NCI-H1436 (cell line): Measurements from ENCODE around the gene NMBR.
"Not testable (repeated sequence)": the region's sequence is repeated elsewhere in the genome, so short reads cannot be mapped to it uniquely, and the experiment has no call there.

Experiments used
- DNase-seq: peaks from one replicate; lab custom pipeline; 2025; lab: John Stamatoyannopoulos, UW

The NMBR gene

DNA sequence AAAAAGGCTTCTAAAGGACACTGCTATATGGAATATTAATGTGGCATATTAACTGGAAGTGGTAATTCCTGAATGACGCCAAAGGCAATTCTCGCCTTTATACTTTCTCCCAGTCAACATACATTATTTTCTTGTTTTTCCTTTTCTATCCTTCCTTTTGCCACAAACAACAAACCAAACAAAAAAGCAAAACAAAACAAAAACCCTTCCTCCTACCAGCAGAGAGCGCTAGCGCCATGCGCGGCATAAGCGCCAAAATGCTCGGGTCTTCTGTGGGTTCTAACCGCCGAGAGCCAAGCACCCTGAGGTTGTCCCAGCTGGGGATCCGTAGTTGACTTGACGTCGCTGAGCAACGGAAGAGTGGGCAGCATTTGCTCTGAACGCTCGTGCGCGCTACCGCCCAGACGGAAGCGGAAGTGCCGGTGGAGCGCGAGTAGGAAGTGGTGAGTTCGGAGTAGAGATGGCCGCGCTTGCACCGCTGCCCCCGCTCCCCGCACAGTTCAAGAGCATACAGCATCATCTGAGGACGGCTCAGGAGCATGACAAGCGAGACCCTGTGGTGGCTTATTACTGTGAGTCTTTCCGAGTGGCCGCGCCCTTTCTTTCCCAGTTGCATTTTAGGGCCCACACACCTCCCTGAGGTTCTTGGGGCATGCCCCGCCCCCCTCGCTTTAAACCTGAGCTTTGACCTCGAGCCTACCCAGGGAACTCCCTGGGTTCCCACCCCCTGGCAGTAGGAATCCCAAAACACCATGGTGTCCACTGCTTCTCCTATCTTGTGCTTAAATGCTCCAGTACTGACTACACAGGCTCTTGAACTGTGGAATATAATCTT, at the start of gene NMBR, which contains the start of gene VTA1:
Gene NMBR (minus strand): TSS at position 295 of the 835 bp plus-strand sequence. CDS start 58,464 bp downstream, outside the sequence.
Gene VTA1 (plus strand): TSS at position 436 of the 835 bp plus-strand sequence. CDS start 25 bp downstream, at position 461.
- peak; percentile 97 for DNase-seq

DNA sequence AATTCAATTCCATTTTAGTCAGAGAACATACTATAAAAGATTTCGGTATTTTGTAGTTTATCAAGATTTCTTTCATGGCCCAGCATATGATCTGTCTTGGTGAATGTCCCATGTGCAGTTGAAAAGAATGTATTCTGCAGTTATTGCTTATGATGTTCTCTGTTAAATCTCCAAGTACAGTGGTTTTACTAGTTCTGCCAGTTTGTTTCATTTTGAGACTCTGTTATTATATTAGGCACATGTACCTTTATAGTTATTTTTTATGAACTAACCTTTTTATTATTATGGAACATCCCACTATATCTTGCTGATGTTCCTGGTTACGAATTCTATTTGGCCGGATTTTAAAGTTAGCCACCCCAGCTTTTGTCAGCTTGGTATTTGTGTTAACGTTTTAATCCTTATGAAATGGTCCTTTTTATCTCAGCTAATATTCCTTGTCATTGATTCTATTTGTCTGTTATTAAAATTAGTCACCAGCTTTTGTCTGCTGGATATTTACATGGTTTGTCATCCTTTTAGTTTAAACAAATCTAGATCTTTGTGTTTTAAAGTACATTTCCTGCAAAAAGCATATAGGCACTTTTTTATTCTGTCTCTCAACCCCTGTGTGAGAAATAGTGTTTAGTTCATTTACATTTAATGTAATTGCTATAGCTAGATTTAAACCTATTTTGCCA, 49.1 kb upstream of the NMBR start:
- DNase-seq: no peak

DNA sequence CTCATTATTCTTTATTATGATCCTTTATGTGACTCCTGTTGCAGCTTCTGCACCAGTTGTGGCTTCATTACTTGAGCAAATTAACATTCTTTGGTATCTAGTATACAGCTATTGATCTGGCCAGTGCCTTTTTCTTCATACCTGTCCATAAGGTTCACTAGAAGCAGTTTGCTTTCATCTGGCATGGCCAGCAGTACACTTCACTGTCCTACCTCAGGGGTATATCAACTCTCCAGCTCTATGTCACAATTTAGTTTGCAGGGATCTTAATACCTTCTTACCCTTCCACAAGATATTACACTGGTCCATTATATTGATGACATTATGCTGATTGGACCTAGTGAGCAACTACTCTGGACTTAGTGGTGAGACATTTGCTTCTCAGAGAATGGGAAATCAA, 46.7 kb upstream of the NMBR start:
- no peak for DNase-seq

DNA sequence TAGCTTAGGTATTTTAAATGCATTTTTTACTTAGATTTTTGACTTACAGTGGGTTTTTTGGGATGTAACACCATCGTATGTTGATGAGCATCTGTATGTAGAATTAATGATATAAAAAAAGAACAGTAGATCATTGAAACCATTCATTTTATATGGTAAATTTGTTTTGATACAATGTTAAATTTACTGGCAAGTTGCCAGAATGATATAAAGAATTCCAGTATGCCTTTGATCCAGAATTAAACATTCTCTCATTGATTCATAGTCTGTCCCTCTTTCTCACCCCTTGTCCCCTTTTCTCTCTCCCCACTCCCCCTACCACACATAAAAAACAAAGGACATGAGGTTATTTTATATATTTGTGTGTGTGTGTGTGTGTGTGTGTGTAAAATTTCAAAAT, 45.4 kb upstream of the NMBR start:
- DNase-seq: no peak

DNA sequence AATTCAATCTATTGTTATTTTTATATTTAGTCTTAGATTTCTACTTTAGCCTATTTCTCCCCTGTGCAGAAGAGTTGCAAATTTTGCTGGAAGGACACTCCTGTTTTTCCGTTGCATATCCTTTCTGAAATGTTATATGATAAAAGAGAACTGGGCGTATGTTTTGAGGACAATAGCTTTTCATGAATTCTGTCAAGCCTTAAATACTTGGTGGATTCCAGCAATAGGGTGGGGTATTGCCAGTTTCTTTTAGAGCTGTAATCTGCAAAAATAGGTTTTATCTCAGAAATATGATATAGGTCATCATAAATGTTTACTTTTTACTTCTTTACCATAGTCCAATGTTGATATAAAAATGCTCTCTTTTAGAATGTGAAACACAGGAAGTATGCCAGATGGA, 42.1 kb upstream of the NMBR start:
- DNase-seq: no peak

DNA sequence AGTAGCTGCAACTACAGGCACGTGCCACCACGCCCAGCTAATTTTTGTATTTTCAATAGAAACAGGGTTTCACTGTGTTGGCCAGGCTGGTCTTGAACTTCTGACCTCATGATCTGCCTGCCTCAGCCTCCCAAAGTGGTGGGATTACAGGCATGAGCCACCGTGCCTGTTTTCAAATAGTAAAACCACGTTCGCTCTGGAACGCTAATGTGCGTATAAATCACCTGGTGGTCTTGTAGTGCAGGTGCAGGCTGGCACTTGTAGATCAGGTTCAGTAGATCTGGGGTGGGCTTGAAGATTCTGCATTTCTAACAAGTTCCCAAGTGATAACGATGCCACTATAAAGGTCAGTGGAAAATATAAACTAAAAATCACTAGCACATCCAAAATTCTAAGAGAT, 41.4 kb upstream of the NMBR start:
- not testable (repeated sequence) for DNase-seq

DNA sequence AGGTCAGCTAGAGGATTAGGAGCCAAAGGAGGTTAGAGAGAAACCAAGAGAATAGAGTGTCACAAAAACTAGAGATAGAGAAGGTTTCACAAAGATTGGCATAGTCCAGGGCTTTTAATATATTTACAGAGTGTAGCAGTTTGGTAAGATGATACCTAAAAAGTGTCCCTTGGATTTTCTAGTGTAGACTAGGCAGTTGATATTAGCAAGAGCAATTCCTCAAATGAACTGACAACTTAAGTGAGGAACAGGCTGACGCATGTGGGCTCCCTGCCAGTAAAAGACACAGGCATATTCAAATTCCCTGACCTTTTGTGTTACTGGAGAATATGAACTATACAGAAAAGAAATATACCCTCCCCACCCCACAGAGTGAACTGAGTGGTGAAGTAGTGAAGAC, 40.3 kb upstream of the NMBR start:
- peak; percentile 26 for DNase-seq

DNA sequence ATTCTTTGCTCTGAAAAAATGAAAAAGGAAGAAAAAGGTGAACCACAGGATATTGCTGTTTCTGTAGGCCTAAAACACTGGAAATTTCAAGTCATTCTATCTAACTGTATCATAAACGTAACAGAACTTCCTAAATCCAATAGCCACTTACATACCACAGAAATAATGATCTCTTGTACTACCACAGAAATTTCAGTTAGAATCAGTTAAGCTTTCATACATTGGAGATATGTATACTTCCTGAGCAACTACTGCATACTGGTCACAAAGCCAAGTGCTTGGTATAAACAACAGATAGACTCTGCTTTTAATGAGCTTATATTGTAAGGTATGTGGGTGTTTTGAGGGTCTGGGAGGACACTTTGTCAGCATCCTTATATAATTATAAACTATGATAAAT, 38.7 kb upstream of the NMBR start:
- DNase-seq: no peak

DNA sequence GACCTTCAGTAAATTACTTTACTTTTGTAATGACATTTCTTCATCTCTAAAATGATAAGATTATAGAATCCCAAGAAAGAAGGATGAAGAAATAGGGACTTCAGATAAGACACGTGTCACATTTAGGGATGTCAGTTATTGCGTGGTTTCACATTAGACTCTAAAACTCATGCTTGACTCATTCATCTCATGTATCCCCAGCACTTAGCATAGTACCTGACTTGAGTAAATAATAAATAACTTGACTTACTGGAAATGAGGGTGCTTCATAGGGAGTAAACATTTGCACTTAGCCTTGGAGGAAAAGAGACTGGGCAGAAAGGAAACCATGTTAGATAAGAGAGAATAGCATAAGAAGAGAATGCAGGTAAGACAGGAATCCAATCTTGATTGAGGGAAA, 37.4 kb upstream of the NMBR start:
- DNase-seq: no peak

DNA sequence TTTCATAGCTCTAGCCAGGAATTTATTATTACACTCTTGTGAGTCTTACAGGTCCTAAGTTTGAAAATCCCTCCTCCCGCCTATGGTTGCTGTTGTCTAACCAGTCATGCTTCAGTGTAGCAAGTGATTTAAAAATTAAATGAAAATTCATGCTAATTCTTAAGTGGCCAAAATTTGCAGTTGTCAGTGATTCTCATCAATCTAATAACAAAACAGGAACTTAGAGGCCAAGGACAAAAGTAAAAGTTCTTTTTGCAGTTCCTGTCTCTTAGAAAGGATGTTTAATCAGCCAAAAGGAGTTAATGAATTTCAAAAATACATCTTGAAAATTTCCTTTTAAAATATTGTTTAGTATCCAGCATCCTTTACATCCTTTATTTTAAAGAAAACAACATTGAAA, 36.4 kb upstream of the NMBR start:
- no peak for DNase-seq

DNA sequence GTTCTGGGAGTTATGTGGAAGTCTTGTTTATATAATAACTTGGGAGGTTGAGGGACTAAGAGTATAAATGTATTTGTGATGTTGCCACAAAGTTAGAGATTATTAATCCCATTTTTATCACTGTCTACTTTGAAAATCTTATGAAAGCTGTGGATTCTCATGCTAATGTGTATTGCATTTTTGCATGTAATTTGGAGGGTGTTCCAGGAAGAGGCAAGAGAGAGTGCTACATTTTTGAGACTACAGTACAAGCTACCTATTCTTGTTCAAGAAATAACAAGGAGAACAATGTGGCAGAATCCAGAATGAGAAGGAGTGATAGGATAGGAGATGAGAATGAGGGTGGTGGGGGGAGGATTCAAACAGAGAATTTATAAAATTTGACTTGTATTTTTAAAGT, 35.1 kb upstream of the NMBR start:
- no peak for DNase-seq

DNA sequence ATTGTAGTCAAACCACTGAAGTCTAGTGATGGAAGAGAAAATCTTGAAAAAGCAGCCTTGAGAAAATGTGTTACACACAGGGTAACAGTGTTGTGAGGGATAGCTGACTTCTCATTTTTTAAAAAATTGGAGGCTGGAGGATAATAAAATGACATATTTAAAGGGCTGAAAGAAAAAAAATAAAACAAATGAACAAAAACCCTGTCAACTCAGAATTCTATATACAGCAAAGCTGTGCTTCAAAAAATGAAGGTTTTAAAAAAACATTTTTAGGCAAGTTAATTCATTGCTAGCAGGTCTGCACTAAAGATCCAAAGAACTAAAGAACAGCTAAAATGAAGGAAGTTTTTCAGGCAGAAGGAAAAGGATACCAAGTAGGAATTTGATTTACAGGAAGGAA, 31.2 kb upstream of the NMBR start:
- DNase-seq: no peak

DNA sequence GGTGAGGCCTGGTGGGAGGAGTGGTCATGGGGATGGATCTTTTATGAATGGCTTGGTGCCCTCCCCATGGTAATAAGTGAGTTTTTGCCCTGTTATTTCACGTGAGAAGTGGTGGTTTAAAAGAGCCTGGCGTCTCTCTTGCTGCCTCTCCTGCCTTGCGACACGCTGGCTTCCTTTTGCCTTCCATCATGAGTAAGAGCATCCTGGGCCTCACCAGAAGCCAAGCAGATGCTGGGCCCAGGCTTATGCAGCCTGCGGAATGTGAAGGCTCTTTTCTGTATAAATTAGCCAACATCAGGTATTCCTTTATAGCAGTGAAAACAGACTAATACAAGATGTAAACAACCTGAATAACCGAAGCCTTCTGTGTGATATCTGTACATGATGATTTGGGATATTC, 27.8 kb upstream of the NMBR start:
- no peak for DNase-seq

DNA sequence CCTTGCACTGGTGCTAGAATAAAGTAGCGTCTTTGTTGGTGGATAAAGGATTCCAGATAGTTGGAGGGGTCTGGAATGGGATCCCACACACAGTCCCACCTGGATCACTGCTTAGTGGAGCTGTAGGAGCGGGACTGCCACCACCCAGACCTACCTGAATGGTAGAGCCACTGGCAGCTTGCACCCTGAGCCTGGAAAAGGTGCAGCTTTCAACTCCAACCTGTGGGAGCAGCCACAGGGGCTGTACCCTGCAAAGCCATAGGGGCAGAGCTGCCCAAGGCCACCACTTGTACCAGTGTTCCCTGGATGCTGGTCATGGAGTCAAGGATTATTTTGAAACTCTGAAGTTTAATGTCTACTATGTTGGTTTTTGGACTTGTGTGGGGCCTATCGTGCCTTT, 27.1 kb upstream of the NMBR start:
- no peak for DNase-seq

DNA sequence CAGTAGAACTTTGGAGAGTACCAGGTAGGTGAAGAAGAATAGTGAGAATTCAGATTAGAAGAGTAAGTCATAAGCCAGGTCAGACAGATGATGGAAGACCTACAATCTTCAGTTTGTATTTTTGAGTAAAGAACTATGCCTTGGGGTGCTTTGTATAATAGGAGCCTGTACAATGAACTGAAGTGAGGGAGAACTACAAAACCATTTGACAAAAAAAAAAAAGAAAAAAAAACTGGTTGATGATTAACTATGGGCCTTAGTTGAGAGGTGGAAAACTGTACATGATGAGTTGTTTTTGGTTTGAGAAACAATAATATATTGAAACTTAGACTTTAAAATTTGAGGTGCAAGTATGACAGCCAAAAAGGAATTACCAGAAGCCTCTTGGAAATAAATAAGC, 25.8 kb upstream of the NMBR start:
- DNase-seq: no peak

DNA sequence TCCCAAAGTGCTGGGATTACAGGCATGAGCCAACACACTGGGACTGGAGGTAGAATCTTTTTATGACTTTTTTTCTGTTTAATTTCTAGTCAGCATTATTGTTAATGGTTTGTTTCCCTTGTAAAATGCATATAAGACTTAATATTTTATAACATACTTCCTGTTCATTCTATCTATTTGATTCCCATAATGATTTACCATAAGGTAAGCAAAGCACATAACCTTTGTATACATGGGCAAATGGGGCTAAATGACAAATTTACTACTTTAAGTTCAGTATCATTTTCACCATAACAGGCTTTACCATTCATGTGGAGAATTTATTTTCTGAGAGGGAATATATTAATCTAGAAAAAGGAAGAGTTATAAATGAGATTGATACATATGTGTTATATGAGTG, 24.4 kb upstream of the NMBR start:
- DNase-seq: no peak

DNA sequence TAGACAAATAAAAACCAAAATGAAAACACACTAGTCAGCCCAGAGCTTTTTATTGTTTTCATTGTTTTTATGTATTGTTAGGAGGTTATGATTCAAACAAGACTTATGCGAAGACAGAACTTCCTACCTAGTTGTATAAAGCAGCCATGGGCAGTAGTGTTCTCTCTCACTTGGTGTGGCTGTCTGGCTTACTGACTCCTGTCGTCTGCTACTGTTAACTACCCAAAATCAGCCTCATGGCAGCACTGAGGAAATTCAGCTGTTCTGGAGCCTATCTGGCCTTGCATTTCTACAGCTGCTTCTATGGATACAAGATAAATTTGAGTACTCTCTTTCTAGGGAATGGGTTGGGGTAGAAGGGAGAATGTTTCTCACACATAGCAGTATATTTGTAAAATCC, 20.6 kb upstream of the NMBR start:
- DNase-seq: no peak

DNA sequence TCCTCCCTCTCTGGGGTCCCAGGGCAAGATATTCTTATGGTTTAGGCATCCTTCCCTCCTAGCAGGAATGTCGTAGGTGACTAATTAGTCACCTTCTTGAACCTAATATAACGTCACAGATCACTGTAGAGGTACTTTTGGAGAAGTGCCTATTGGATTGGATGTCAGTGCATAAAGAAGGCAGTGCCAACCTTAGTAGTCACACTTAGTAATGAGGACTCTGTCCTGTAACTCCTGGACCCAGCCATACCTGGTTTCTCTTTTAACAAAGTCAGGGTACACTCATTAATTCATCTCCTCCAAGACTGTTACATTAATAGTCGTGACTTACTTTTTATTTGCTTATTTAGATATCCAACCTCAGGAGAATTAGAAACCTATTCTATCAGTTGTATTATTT, 20.1 kb upstream of the NMBR start:
- DNase-seq: no peak

DNA sequence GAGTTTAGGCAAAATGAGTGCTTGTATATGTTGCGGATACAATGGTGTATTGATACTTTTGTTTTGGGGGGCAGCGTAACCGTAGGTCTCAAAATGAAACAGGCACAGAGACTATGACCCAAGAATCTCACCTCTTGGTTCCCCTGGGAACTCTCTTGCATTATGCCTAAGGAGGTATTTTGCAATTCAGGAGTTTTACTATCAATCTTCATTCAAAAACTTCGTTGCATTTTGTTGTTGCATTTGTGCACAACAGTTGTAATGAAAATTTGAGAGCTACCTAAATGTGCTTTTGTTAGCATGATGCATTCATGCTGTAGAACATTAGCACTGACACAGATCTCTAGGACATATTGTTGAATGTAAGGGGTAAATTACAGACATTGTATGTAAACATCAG, 18.3 kb upstream of the NMBR start:
- DNase-seq: no peak

DNA sequence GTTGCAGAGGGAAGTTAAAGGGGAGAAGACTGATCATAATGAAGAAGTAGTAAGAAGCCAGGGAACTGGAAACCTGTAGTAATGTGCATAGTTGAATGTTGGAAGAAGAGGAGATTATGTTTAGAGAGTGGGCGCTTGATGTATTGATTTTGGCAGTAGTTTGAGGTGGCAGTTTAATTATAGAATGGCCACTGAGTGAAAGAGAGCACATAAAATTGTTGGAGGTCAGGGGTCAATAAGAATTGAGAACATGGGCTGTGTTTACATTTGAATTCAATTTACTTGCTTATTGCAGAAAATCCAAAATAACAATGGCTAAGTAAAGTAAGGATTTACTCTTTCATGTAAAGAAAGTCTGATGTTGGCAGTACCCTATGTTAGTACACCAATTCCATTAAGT, 15.9 kb upstream of the NMBR start:
- no peak for DNase-seq

DNA sequence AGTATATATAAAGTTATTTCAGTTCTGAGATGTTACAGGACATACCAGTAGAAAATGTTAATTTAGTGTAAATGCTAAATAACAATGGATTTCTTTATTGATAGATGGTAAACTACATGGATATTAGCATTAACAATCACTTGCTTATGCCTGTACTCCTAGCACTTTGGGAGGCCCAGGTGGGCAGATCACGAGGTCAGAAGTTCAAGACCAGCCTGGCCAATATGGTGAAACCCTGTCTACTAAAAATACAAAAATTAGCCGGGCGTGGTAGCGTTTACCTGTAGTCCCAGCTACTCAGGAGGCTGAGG, 9.8 kb upstream of the NMBR start:
- not testable (repeated sequence) for DNase-seq

DNA sequence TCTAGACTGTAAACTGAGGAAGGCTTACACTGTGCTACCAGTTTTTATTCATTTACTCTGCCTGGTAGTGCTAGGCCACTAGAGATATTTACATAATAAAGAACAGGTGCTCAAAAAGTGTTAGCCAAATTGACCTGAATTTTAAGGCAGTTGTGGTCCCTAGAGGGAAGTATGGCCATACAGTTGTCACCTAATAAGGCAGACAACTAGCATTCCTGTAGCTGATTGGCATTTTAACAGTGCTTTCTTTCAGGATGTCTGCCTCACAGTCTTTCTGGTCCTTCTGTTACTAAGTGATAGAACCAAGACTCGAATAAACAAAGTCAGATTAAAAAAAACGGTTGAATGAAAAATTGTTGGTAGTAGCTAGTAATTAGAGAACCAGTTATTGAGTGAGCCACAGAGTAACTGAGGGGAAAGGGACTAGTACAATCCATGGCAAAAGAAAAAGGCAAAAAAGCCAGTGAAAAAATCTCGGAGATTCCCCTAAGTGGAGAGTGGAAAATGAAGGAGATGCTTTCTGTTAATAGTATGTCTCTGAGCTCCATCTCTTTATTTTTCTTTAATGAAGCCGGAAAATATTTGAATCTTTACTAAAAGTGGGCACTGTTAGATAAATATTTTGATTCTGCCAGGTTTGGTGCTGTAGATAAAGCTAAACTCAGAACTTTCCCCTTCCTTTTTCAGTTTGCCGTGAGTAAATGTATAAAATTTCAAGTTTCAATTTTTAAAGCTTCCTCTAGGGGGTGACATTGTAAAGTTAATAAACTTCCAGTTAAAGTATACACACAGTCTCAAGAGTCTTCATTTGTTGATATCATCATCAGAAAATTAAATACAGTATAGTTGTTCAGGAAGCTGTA, 9.2 kb upstream of the NMBR start:
- DNase-seq: peak; percentile 13

DNA sequence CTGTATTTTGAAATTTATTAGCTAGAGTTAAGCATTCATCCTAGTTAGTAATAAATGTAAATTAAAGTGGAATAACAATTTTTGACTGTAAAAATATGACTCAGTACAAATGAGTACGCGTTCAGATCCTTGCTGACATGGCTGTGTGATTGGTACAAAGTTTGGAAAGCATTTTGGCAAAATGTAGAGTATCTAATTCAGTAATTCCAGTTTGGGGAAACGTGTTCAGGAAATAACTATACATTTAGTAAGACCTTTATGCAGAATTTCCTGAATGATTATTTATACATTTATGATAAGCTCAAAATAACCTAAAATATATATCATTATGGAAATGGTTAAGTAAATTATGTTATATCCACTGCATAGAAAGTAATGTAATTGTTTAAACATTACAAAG, 8.2 kb upstream of the NMBR start:
- DNase-seq: no peak
